Inflammatory macrophage treated with lipopolysaccharide for 1 hour (primary cell): ENCODE measurements around the gene TLK2.
A peak's percentile ranks its signal among the peaks of the same experiment; 100 is the strongest.
"Not testable (repeated sequence)": the region's sequence is repeated elsewhere in the genome, so short reads cannot be mapped to it uniquely, and the experiment has no call there.

Experiments used
- DNase-seq, 2 donors: peaks; one replicate each; pipeline ENCODE4 v3.0.0-alpha.2; 2020 to 2022

Gene TLK2

DNA sequence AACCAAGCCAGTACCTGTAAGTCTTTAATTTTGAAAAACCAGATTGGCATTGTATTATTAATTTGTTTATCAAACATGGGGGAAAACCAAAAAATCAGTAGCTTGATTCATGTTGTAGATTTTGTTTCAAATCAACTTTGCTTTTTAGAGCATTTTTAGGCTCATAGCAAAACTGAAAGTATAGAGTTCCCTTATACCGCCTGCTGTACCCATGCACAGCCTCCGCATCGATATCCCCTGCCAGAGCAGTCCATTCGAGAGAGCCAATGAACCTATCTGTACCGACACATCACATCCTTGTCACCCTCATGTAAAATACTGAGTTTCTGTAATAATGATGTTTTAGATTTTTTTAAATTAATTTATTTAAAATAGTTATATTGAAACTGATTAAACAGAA, 132.7 kb downstream of the TLK2 start:
- DNase-seq = peak; percentile 45 to 59

DNA sequence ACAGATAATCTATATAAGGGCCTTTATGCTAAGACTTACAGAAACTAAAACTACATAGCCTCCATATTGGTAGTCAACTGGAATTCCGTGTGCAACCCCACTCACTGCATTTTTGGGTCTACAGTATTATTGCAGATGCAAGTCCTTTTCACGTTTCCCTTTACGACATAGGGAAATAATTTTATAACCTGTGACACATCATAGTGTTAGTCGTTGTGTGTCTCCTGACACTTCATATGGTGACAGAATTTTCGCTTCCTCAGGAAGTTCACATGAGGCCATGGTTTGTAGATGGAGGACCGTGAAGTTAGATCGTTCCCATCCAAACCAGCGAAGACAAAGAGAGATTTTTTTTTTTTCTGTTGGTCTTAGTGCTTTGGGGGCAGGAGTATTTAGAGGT, 133.1 kb downstream of the TLK2 start:
- peak; percentile 91 to 92 for DNase-seq

DNA sequence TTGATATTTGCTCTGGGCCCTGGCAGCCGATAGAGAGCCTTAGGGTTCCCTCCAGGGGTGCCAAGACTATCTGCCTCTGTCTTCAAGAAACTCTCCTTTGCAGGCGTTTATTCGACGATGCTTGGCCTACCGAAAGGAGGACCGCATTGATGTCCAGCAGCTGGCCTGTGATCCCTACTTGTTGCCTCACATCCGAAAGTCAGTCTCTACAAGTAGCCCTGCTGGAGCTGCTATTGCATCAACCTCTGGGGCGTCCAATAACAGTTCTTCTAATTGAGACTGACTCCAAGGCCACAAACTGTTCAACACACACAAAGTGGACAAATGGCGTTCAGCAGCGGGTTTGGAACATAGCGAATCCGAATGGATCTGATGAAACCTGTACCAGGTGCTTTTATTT, 133.7 kb downstream of the TLK2 start:
- DNase-seq = not testable (repeated sequence)

DNA sequence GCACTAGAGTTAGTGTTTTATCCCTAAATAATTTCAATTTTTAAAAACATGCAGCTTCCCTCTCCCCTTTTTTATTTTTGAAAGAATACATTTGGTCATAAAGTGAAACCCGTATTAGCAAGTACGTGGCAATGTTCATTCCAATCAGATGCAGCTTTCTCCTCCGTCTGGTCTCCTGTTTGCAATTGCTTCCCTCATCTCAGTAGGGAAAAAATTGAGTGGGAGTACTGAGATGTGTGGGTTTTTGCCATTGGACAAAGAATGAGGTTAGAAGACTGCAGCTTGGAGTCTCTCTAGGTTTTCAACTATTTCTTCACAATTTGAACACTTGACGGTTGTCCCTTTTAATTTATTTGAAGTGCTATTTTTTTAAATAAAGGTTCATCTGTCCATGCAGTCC, 134.5 kb downstream of the TLK2 start:
- peak in 1 of 2 donors; percentile 49 for DNase-seq

DNA sequence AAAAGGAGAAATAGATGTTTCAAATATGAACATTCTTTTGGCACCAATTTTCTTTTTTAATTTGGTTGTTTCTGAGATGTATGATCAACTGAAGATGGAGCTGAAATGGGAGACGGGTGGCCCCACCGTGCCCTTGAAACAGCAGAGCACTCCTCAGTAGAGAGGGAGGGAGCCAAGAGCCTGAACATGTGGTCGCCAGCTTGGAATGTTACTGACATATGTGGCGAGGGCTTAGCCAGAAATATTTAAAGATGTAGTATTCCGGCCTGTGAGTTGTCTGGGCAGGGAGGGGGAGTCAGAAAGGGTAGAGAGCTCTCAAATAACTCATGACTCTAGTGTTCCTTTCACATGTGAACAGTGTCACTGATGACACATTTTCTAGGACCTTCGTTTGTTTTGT, 135.5 kb downstream of the TLK2 start:
- no peak for DNase-seq

DNA sequence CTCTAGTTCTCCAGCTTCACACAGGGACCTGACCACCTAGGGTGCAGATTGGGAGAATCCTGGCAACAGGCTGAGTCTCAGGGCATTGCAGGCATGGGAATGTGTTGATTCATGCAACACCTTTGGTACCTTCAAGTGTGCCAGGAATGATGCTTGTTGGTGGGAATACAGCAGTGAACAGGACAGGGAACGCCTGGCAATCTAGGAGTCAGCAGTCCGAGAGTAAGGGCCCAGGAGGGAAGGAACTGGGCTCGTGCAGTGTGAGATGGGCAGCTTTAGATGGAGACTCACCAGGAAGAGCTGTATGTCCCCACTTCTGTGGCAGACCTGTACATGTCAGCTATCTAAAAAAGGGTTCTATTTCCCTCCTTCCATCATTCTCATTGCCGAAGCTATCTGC, 136.9 kb downstream of the TLK2 start:
- no peak for DNase-seq

DNA sequence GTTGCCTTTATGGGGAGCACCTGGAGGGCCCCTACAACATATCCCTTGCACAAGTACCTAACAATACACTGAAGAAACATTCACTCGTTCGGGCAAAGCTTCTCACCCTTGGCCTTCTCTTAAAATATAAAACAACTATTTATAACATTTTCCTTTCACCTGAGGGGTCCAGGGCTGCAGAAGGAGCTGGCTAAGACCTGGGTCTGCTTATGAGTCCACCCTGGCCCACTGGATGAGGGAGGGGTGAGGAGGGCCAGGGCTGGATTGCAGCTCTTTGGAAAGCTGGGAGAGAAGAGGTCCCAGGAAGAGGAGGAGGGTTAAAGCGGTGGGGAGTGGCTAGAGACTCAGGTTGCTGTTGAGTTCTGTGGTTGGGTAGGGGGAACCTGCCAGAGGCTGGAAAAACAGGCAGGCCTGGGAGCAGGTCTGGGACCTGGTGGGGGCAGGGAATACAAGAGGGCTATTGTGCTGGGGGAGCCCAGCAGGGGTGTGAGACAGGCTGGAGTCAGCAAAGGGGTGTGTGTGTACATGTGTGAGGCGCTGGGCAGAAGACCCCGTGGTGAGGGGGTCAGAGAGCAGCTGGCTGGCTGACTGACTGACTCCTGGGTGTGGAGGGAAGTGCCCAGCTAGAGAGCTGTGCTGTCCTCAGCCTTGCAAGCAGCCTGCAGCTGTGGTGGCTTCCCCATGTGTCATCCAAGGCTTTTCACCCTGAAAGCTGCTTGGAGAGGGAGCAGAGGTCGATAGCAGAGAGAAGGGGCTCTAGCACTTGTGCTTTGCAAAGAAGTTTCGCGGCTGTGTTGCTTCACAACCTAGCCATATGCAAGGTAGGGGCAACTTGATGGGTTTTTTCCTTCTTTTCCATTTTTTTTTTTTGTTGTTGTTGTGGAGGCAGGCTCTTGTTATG, 138.6 kb downstream of the TLK2 start:
- DNase-seq = no peak

DNA sequence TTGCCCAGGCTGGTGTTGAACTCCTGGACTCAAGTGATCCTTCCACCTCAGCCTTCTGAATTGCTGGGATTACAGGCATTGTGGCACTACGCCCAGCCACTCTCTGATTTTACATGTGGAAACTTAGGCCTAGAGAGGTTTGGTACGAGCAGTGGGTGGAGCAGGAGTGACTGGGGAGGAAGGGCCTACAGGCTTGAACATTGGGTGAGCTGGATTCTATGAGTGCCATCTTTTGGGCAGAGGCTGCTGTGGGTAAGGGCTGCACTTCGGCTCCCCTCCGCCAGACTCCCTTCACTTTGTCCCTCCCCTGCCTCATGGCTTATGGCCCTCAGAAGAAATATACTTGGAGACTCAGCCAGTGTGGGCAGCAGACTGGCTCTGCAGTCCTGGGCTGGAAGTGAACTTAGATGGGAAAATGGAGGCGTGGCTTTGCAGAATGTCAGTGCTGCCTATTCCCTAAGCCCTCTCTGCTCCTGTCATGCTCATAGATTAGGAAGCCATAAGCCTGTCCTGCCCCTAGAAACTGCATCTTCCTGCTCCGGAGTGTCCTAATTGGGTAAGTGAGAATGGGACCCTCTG, 139.4 kb downstream of the TLK2 start:
- DNase-seq = no peak

DNA sequence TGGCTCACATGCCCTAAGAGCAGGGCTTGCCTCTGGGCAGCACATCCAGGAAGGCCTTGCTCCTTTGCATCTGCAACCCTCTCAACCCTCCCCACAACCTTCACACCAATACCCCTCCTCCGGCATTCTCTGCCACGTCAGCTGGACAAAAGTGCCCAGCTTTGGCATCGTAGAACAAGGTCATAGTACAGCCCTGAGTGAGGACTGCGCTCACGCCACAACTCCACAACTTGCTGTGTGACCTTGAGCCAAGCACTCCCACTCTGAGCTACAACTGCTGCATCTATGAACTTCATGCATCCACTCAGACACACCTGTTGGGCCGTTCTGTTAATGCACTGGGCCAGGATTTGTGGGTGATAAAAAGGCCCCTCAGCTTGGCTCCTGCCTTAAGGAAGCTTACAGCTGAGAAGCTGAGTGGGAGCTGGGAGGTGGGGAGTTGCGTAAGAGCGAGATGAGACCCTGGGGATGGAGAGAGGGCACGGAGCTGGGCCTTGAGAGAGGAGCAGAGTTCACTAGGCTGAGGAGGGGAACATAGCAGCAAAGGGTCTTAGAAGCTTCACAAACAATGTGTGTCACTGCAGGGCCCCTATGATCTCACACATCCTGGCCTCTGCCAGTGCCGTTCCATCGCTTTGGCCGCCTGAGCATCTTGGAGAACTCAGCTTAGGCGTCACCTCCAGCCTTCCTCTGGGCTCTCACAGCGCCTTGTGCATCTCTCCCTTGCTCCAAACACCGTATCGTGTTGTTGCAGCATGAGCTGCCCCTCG, 140.2 kb downstream of the TLK2 start:
- no peak for DNase-seq

DNA sequence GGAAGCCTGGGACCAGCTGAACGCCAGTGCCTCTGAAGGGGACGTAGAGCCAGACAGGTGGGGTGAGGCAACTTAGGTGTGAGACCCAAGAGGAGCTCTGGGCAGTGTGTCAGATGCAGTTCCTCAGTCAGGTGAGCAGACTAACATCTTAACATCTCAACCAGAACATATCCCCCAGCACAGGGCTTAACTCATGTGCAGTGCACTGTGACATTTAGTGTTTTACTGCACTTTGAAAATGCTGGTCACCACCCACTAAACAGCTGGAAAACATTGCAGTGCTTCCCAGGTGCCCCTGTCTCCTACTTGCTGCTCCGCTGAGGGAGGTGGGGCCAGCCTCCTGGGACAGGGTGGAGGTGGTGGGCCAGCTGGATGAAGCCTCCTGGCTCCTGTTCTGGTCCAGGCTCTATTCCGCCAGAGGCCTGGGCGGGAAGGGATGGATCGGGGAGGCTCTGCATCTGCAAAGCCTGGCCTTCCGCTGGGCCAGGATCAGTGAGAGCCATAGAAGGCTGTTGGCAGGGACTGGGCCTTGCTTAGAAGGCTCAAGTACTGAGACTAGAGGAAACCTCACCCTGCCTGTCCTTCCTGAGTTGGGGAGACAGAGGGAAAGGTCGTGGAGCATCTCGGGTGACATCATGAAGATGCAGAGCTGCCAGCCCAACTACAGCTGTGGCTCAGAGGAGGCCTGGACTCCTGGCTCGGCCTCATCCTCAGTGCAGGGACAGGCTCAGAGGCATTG, 141.0 kb downstream of the TLK2 start:
- DNase-seq = no peak

DNA sequence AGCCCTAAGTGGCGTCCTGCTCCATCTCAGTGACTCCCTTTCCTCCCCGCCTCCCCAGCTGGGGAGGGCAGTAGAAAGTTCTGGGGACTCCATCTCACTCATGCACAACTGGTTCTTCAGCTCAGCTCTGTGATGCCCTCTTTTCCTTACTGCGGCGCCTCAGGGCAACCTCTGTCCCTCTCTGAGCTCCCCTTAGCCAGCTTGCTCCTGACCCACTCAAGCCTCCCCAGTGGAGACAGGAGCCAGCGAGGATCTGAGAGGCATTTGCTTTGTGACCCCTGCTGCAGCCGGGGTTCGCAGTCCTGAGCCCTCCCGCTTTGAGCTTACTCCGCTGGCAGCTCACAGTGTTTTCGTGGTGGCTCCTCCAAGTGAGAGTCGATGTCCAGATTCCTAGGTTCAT, 142.6 kb downstream of the TLK2 start:
- DNase-seq = no peak

DNA sequence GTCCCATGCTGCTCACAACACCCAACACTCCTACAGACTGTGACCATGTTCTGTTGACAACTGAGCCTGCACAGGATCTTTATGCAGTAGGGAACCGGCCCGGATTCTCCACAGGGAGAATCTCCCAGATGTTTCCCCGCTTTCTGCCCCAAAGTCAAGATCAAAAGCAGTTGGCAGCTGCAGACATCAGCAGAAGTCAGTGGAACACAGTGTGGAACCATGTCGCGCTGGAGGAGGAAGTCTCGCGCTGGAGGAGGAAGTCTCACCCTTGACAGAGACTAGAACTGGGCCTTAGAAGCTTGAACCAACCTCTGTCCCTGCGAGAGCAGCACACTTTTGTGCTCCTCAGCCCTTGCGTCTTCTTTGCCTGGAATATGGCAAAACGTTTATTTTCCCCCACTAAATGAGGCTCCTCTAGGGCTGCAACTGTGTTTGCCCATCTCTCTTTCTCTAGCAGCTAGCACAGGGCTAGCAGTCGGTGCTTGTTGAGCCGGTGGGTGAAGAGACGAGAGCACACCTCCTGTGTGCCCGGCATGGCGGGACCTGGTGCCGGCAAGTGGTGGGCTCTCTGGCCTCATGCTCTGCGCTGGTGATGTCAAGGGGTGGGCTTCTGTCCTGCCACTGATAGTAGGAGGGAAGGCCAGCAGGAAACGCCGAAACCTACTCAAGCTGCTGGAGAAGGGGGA, 146.7 kb downstream of the TLK2 start:
- peak in 1 of 2 donors; percentile 48 for DNase-seq

DNA sequence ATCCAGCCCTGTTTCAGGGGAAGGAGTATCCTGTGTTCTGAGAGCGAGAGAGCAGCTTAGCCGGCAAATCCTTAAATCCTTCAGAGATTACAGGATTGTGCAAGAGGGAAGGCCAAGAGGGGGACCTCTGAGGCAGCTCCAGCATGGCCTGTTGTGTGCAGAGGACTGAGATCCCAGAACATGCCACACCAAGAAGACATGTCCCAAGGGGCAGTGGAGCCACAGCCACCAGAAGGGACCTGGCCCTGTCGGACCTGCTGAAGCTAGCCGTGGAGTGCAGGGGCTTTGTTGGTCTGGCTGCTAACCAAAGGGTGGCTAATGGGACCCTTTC, 147.2 kb downstream of the TLK2 start:
- no peak for DNase-seq

DNA sequence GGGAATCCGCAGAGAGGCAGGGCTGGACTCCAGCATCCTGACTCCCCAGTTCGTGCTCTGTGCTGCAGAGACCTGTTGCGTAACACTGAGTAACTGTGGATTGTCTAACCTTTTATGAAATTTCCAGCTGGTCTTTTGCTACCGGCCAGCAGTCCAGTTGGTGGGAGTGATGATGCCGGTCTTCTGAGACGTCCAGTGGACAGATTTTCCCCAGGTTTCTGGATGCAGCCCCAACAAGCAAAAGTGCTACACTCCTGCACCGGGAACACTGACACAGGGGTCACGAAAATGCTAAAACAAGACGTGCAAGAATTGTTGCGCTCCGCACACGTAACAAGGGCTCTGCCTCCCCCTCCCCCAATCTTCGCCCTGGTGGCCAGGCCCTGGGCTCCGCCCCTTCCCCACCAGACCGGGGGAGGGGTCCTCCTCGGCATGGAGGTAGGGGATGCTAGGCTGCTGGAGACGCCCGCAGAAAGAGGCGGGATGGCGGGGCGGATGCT, 148.1 kb downstream of the TLK2 start:
- peak; percentile 78 to 82 for DNase-seq

DNA sequence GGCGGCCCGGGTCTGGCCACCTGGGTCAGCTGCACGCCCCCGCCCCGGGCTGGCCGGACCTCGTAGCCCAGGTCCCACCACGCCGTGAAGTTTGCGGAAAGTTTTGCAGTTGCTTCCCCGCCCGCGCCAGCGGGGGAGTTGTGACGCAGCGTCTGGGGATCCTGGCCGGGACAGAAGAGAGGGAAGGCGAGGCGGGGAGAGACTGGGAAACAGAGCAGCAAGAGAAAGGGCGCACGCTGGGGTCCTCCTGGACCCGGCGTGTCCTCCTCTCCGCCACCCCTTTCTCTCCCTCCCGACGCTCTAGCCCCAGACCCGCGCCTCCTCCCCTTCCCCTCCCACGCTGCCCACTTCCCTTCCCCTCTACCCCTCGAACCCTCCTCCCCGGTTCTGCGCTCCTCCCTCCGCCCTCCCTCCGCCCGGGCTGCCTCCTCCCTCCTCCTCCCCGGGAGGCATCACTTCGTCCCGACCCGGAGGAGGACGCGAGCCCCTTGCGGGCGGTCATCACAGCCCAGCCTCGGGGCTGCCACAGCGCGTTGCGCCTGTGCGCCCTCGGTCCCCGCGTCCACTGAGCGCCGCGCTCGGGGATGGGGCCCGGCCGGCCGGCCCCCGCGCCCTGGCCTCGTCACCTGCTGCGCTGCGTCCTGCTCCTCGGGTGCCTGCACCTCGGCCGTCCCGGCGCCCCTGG, 148.7 kb downstream of the TLK2 start, which contains the start of gene MRC2:
TSS of gene MRC2 (plus strand) at position 452 of the 685 bp plus-strand sequence. CDS start at position 585, 133 bp downstream.
- peak; percentile 76 to 81 for DNase-seq

DNA sequence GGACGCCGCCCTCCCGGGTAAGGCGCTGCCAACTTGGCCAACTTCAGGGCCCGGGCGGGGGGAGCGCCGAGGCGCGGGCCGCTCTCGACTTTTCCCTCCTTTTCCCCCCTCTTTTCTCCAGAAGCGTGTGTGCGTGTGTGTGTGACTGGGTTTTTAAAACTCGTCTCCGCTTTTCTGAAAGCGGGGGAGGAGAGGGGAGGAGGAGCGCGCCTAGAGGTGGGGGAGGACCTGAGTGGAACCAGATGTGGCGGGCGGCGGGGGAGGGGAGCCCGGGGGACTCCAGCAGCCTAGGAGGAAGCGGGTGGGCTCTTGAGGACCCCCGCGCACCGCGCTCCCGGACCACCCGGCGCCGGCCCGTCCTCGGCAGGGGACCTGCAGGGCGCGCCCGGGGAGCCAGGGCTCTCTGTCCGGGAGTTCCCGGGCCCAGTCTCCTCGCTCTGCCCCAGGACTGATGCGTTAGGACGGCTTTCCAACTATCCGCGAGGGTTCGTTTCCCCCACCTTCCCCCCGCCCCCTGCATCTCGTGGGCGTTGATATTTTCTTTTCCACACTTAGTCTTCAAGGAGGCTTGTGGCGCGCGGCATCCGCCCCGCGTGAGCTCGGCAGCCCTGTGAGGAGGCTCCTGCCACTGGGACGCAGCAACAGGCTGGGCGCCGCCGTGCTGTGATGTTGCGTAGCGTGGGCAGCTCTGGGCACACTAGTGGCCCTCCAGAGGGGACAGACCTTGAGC, 149.4 kb downstream of the TLK2 start:
- peak in 1 of 2 donors; percentile 33 for DNase-seq

DNA sequence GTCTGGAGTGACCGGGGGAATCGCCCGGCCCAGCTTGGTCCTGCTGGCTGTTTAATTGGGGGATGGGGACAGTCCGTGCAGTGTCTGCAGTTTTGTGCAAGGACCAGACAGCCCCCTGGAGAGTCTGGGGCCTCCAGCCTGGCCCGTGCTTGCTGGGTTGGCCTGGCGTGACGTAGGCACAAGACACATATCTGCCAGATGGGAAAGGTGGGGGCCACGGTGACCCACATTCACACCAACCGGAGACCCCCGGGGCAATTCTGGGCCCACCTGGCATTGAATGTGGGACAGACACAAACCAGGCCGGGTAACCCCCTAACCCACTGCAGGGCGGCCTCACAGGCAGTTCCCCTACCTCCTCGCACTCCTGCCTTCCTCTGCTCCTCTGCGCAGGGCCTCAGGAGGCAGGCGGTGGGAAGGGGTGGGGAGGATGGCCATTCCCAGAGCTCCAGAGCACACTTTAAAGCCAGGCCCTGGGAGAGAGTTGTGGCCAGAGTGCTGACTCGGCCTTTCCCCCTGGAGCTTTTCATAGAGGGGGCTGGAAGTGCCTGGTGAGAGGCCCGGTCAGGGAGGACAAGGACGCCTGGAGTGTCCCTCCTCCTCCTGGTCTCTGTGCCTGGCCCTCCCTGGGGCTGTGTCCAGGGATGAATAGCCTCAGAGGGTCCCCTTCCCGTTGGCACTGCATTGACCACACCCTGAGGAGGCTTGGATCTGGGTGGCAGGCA, 150.4 kb downstream of the TLK2 start:
- no peak for DNase-seq

DNA sequence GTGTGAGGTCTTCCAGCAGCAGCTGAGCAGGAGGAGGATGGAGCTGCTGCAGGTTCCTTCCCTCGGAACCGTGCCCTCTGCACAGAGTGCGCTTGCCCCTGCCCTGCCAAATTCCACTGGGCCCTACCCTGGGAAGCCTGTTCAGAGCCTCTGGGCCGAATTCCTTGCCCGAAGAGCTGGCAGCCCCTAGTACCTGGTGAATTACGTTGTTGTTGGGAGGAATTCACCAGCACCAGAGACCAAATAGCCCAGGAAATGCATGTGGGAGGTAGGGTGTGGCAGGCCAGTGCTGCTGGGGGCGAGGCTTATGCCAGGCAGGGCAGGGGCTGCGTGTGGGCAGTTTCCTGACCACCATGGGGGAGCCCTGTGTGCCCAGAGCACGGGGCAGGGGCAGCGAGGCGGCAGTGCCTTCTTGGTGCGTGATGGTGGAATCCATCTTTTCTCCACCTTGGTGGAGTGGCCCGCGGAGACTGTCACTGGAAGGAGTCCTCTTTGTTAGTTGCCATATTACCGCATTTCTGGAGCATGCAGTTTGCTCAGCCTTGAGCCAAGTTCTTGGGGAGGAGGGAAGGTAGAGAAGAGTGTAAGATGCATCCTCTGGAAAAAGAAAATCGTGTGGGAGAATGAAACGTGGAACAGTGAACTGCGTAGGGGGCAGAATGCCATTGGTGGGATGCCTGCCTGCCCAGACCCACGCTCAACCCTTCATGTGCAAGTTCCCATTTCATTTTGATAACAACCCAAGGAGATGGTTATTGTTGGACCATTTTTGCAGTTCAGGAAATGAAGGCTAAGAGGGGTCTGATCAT, 151.1 kb downstream of the TLK2 start:
- no peak for DNase-seq
